ENCODE measurements around the gene TRDN.

The TRDN gene

DNA sequence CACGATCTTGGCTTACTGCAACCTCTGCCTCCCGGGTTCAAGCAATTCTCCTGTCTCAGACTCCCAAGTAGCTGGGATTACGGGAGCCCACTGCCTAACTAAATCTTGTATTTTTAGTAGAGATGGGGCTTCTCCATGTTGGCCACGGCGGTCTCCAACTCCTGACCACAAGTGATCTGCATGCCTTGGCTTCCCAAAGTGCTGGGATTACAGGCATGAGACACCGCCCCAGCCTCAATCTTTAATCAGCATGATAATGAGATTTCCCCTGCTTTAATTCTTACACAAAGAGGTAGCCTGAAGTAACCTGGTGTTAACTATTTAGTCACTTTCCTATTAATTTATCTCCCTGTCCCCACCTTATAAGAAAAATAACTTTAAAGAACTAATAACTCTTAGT is 31.3 kb upstream of the TRDN start:
- no peak overlapping the region for H3K27ac ChIP-seq (ENCODE audit: poor library complexity, severe bottlenecking)
- H3K4me3 ChIP-seq (ENCODE audit: severe bottlenecking), result no peak overlapping the region
- ATAC-seq (ENCODE audit: low read depth), result no peak
- H3K9me3 ChIP-seq (ENCODE audit: severe bottlenecking), result no peaks in the 10 kb centered on the region
- DNase-seq (ENCODE audit: low spot score), result no peak
- no peaks in the 10 kb centered on the region for H3K27me3 ChIP-seq (ENCODE audit: insufficient read depth, poor library complexity, severe bottlenecking)
- TF ChIP-seq, protein P1, sequence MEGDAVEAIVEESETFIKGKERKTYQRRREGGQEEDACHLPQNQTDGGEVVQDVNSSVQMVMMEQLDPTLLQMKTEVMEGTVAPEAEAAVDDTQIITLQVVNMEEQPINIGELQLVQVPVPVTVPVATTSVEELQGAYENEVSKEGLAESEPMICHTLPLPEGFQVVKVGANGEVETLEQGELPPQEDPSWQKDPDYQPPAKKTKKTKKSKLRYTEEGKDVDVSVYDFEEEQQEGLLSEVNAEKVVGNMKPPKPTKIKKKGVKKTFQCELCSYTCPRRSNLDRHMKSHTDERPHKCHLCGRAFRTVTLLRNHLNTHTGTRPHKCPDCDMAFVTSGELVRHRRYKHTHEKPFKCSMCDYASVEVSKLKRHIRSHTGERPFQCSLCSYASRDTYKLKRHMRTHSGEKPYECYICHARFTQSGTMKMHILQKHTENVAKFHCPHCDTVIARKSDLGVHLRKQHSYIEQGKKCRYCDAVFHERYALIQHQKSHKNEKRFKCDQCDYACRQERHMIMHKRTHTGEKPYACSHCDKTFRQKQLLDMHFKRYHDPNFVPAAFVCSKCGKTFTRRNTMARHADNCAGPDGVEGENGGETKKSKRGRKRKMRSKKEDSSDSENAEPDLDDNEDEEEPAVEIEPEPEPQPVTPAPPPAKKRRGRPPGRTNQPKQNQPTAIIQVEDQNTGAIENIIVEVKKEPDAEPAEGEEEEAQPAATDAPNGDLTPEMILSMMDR (IDR thresholded peaks at IDR 0.05; ENCODE audit: poor library complexity, severe bottlenecking), result no peak
- no peaks in the 10 kb centered on the region for H3K36me3 ChIP-seq (ENCODE audit: low read depth)
- no peaks in the 10 kb centered on the region for H3K4me1 ChIP-seq (ENCODE audit: insufficient read depth, poor library complexity, severe bottlenecking)

DNA sequence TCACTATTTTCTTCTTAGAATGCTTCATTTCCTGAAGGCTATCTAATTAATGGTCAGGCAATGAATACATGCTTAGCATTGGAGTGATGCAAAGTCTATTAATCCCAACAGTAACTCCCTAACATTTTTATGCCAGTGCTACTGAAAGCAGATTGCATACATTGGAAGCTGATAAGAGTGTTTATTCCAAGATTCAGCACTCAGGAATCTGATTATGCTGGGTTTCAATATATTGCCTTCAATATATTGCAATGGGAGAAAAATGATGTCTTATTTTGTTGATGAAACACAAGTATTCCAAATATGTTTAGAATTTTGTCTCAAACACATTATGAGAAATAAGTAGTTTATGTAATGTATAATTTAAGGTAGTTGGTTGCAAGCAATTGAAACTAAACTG is 26.7 kb upstream of the TRDN start:
- Histone ChIP-seq H3K27me3 (ENCODE audit: insufficient read depth, poor library complexity, severe bottlenecking) (no peaks in the 10 kb centered on the region), H3K4me3 (ENCODE audit: severe bottlenecking) (no peak overlapping the region), H3K36me3 (ENCODE audit: low read depth) (no peaks in the 10 kb centered on the region), H3K9me3 (ENCODE audit: severe bottlenecking) (no peaks in the 10 kb centered on the region), H3K4me1 (ENCODE audit: insufficient read depth, poor library complexity, severe bottlenecking) (no peaks in the 10 kb centered on the region), H3K27ac (ENCODE audit: poor library complexity, severe bottlenecking) (no peak overlapping the region)
- TF ChIP-seq, protein P1 (IDR thresholded peaks at IDR 0.05; ENCODE audit: poor library complexity, severe bottlenecking), result no peak
- ATAC-seq (ENCODE audit: low read depth), result no peak
- no peak for DNase-seq (ENCODE audit: low spot score)

DNA sequence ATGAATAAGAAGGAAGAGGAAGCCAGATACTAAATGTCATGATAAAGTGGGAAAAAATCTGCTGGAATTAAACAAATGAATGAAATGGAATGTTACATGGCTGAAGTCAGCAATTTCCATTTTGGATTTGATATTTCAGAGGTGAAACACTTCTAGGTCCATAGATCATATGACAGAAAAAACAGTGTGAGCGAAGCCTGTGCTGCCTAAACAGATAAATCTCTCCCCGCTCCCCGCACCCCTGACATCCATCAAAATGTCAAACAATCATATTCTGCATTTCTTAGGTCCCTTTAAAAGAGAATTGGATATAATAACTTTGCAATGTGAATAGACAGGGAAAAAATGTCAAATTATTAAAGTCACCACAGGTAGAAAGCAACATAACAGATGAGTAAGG is 26.0 kb upstream of the TRDN start:
- ATAC-seq (ENCODE audit: low read depth), result no peak
- no peaks in the 10 kb centered on the region for H3K9me3 ChIP-seq (ENCODE audit: severe bottlenecking)

DNA sequence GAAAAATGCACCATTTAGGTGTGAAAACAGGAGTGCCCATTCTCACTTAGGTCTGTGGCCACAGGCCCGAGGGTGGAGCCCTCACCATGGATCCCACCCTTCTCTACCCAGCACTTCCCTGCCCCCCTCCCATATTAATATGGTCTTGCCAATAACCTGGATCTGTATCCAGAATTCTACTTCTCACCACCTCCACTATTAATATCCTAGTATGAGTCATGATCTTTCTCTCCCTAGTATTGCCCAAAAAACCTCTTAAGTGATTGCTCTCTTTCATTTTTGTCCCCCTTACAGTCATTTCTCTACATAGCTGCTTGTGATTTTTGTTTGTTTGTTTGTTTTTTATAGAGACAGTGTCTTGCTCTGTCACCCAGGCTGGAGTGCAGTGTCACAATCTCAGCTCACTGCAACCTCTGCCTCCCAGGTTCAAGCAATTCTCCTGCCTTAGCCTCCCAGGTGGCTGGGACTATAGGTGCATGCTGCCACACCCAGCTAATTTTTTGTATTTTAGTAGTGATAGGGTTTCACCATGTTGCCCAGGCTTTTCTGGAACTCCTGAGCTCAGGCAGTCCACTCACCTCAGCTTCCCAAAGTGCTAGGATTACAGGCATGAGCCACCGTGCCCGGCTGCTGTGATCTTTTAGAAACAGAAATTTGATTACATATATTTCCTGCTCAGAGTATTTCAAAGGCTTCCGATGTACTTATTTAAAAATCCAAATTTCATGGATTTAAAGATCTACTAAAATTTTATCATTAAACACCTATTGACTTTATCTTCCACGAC is 24.5 kb upstream of the TRDN start:
- H3K27me3 ChIP-seq (ENCODE audit: insufficient read depth, poor library complexity, severe bottlenecking), result no peaks in the 10 kb centered on the region
- no peaks in the 10 kb centered on the region for H3K4me1 ChIP-seq (ENCODE audit: insufficient read depth, poor library complexity, severe bottlenecking)
- DNase-seq (ENCODE audit: low spot score), result no peak
- no peak for ATAC-seq (ENCODE audit: low read depth)
- no peaks in the 10 kb centered on the region for H3K9me3 ChIP-seq (ENCODE audit: severe bottlenecking)
- no peaks in the 10 kb centered on the region for H3K36me3 ChIP-seq (ENCODE audit: low read depth)
- no peak overlapping the region for H3K27ac ChIP-seq (ENCODE audit: poor library complexity, severe bottlenecking)
- TF ChIP-seq, protein P1 (IDR thresholded peaks at IDR 0.05; ENCODE audit: poor library complexity, severe bottlenecking), result no peak
- H3K4me3 ChIP-seq (ENCODE audit: severe bottlenecking), result no peak overlapping the region

More for the DNA sequence above, 26.0 kb upstream of the TRDN start:
- H3K4me1 ChIP-seq (ENCODE audit: insufficient read depth, poor library complexity, severe bottlenecking), result no peaks in the 10 kb centered on the region
- H3K36me3 ChIP-seq (ENCODE audit: low read depth), result no peaks in the 10 kb centered on the region
- no peak overlapping the region for H3K4me3 ChIP-seq (ENCODE audit: severe bottlenecking)
- H3K27me3 ChIP-seq (ENCODE audit: insufficient read depth, poor library complexity, severe bottlenecking), result no peaks in the 10 kb centered on the region
- no peak for DNase-seq (ENCODE audit: low spot score)
- TF ChIP-seq, protein P1 (IDR thresholded peaks at IDR 0.05; ENCODE audit: poor library complexity, severe bottlenecking), result no peak
- H3K27ac ChIP-seq (ENCODE audit: poor library complexity, severe bottlenecking), result no peak overlapping the region
